Right cardiac atrium (tissue), 5 donors: ENCODE measurements around the gene ACTN2. TPM values are rescaled to one million over a fixed set of nuclear protein-coding genes. Genes with fewer than 3 reads are reported as not detected.
"Not testable (repeated sequence)": the region's sequence is repeated elsewhere in the genome, so short reads cannot be mapped to it uniquely, and the experiment has no call there.

Experiments used
- ATAC-seq, 2 donors: fragments of 200-7000 bp; cut with Tn5 transposase; one replicate each; pipeline versions ENCODE4 v1.8.0 to v1.9.1; 2020; ENCODE audit warnings: moderate library complexity in 2 of 2, mild to moderate bottlenecking in 1 of 2
- DNase-seq, 3 donors: peaks; one replicate each; pipeline ENCODE4 v3.0.0-alpha.2; 2020
- H3K27ac ChIP-seq: one replicate; pipeline ENCODE4 v1.5.1; 2013; ENCODE audit warnings: mild to moderate bottlenecking, low read length, control low read depth, moderate library complexity
- H3K27me3 ChIP-seq: one replicate; pipeline ENCODE4 v1.6.1; 2013; ENCODE audit not compliant: control insufficient read depth, insufficient read depth
- H3K4me1 ChIP-seq: one replicate; pipeline ENCODE4 v1.6.1; 2013; ENCODE audit warnings: low read length; ENCODE audit not compliant: control insufficient read depth, insufficient read depth
- H3K4me3 ChIP-seq: one replicate; pipeline ENCODE4 v1.5.1; 2013; ENCODE audit warnings: low read length, control low read depth
- H3K9me3 ChIP-seq: one replicate; pipeline ENCODE4 v1.6.1; 2013; ENCODE audit warnings: low read length; ENCODE audit not compliant: control insufficient read depth
- whole genome bisulfite sequencing: extraction: QIAGEN DNeasy Blood & Tissue Kit; methylation state at CpG from one replicate; pipeline ENCODE4 v1.1.7; 2013; 5-methylcytosine and 5-hydroxymethylcytosine counted together
- intact Hi-C, 4 donors: fragments of 100-400 bp; cut with DNase I; formaldehyde crosslinking; loops; one replicate each; pipeline versions ENCODE4 v1.11.0 to v1.14.0; 2022 to 2023
- polyA plus RNA-seq: library from polyadenylated mRNA; stranded (reverse); fragments of 200-250 nt; gene quantifications from one replicate; pipeline ENCODE4 v1.2.3, GENCODE V29; 2013
- total RNA-seq, 4 donors: library from RNA; stranded (reverse); fragmentation: NEBNext Ultra II Directional; extraction: Animal tissue kit (Norgen Biotek cat#: 25700); gene quantifications; one replicate each; pipeline ENCODE4 v1.2.1, GENCODE V29; 2021
- donor health status: healthy with polysubstance abuse.
- donor health status: DM: no; HTN: yes; CAD: no.
- donor health status: DM: no; HTN: no; CAD: no.
- donor health status: DM: no; HTN: yes; CAD: no; lungs with severe emphysema.
- donor health status: DM: yes; HTN: yes; CAD: no.

The ACTN2 gene
- total and polyA plus RNA-seq, 5 donors: 827 to 1,705 (median 1,363) TPM

GRCh38 chr1:236668909-236669308 lies 17.4 kb upstream of the ACTN2 start:
- H3K27ac ChIP-seq, ATAC-seq, intact Hi-C loops, H3K27me3 ChIP-seq, H3K4me3 ChIP-seq, H3K4me1 ChIP-seq, H3K9me3 ChIP-seq, DNase-seq: not testable (repeated sequence)
- 90% methylated on average over 5 of the region's 5 CpGs for WGBS

DNA sequence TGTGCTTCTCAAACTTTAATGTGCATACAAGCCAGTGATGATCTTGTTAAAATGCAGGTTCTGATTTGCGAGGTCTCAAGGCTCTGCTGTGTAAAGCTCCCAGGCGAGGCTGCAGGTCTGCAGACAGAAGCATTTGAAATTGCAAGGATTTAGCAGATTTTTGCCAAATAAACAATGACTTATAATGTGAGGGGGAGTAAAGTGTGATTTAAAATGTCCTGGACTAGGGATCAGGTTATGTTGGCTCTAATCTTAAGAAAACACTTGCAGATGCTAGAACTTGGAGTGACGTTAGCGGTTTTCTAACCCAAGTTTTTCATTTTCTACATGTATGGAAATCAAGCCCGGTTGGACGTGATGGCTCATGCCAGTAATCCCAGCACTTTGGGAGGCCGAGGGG lies 16.2 kb upstream of the ACTN2 start:
- intact Hi-C loops: no loop called here

GRCh38 chr1:236673289-236673919 lies 12.9 kb upstream of the ACTN2 start:
- Histone ChIP-seq H3K4me3 (no peak overlapping the region), H3K9me3 (no peaks in the 10 kb centered on the region), H3K27ac (no peak overlapping the region), H3K27me3 (no peaks in the 10 kb centered on the region), H3K4me1 (peaks cover 5% of the 10 kb centered on the region)
- no peak for DNase-seq
- WGBS: 40% methylated on average over 5 of the region's 5 CpGs
- intact Hi-C loops: no loop called here
- peak; percentile 86 to 88 for ATAC-seq

More for the DNA sequence above, 16.2 kb upstream of the ACTN2 start:
- no peak for ATAC-seq
- H3K27me3 ChIP-seq: no peaks in the 10 kb centered on the region
- WGBS: 55% methylated on average over 7 of the region's 7 CpGs
- no peak overlapping the region for H3K27ac ChIP-seq
- H3K4me3 ChIP-seq: no peak overlapping the region
- DNase-seq: no peak
- H3K9me3 ChIP-seq: no peaks in the 10 kb centered on the region
- peaks cover 5% of the 10 kb centered on the region for H3K4me1 ChIP-seq

DNA sequence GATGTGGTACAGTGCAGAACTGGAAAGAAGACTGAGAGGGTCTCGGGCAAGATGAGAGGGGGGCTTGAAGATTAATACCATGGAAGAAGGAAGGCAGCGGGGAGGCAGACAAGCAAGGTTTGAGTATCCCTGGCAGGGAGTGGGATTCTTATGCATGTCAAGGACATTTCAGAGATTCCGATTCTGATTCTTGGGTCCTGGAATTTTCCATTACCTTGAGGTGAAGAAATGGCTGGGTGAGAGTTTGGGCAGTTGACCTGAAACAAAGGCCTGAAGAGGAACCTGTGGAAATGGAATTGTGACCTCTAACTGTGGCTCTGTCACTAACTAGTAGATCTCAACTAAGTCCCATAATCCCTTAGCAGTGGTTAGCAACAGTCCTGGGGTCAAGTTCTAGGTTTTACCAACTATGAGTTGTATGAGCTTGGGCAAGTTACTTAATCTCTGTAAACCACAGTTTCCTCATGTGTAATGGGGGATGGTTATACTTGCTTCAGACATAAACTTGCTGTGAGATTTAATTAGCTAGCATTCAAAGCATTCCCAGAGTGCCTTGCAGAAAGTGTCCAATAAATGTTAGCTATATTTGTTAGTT lies 8.6 kb upstream of the ACTN2 start:
- no peak for ATAC-seq
- no peak for DNase-seq
- peaks cover 2% of the 10 kb centered on the region for H3K4me1 ChIP-seq
- intact Hi-C loops: no loop called here
- H3K4me3 ChIP-seq: no peak overlapping the region
- 62% methylated on average over 3 of the region's 3 CpGs for WGBS
- no peaks in the 10 kb centered on the region for H3K27me3 ChIP-seq
- H3K9me3 ChIP-seq: no peaks in the 10 kb centered on the region
- no peak overlapping the region for H3K27ac ChIP-seq

DNA sequence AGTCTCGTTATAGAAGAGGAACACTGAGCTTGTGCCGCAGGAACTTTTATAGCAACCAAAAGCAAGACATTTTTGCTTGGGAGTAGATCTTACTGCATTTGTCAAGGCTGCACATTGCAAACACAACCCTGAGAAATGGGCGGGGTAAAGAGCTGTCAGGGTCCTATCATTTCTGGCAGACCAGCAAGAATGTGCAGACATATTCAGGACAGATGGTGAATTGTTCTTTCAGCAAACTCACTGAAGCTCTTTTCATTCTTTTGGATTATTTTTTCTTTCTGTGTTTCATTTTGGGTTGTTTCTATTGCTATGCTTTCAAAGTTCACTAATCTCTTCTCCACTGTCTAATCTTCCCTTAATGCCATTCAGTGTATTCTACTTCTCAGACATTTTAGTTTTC lies 5.1 kb upstream of the ACTN2 start:
- Histone ChIP-seq H3K4me1 (no peaks in the 10 kb centered on the region), H3K9me3 (no peaks in the 10 kb centered on the region), H3K27me3 (no peaks in the 10 kb centered on the region), H3K27ac (no peak overlapping the region), H3K4me3 (no peak overlapping the region)
- DNase-seq: no peak
- intact Hi-C loops: no loop called here
- WGBS: 33% methylated on average over 3 of the region's 3 CpGs
- peak; percentile 48 to 73 for ATAC-seq

DNA sequence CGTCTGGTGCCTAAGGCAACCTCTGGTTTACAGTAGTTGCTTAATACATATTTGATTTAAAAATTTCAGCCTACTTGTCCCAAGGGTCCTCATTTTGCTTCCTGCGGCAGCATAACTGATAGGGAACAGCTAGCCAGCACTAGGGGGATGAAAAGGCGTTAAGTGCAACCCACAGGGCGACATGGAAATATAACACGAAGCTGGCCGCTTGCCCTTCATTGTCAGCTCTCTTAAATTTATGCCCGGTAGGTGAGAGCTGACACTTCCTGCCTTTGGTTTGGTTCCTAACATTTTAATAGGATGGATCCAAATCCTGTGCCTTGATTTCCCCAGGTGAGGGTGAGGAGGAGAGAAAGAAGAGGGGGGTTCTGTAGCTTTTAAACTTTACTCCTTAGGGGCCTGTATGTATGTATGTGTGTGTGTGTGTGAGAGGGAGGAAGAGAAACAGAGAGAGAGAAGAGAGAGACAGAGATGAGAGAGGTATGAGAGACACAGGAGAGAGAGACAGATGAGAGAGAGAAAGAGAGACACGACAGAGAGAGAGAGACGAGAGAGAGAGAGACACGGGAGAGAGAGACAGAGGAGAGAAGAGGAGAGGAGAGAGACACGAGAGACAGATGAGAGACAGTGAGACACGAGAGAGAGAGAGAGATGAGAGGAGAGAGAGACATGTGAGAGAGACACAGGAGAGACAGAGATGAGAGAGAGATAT lies 938 bp upstream of the ACTN2 start:
- ATAC-seq (no peak), DNase-seq (no peak)
- intact Hi-C loops: no loop called here
- no peaks in the 10 kb centered on the region for H3K27me3 ChIP-seq
- 64% methylated on average over 12 of the region's 12 CpGs for WGBS
- no peaks in the 10 kb centered on the region for H3K4me1 ChIP-seq
- peak overlapping the region; percentile 22 for H3K27ac ChIP-seq
- no peaks in the 10 kb centered on the region for H3K9me3 ChIP-seq
- no peak overlapping the region for H3K4me3 ChIP-seq

GRCh38 chr1:236686815-236687160 lies 489 bp downstream of the ACTN2 start:
- peak; percentile 6 to 12 for ATAC-seq
- 6% methylated on average over 31 of the region's 31 CpGs for WGBS
- Histone ChIP-seq H3K9me3 (no peaks in the 10 kb centered on the region), H3K4me3 (peak overlapping the region; percentile 41), H3K4me1 (no peaks in the 10 kb centered on the region), H3K27ac (peak overlapping the region; percentile 71), H3K27me3 (no peaks in the 10 kb centered on the region)
- intact Hi-C loops: no loop called here
- peak in 2 of 3 donors; percentile 68 to 74 for DNase-seq

GRCh38 chr1:236687273-236687672 lies 974 bp downstream of the ACTN2 start:
- no peaks in the 10 kb centered on the region for H3K27me3 ChIP-seq
- intact Hi-C loops: no loop called here
- peak overlapping the region; percentile 41 for H3K4me3 ChIP-seq
- H3K4me1 ChIP-seq: no peaks in the 10 kb centered on the region
- 31% methylated on average over 8 of the region's 8 CpGs for WGBS
- peak overlapping the region; percentile 71 for H3K27ac ChIP-seq
- DNase-seq (peak in 1 of 3 donors; percentile 22), ATAC-seq (peak; percentile 48 to 57)
- H3K9me3 ChIP-seq: no peaks in the 10 kb centered on the region

- intact Hi-C loops: no loop called here
- Histone ChIP-seq H3K27ac (peak overlapping the region; percentile 33), H3K4me3 (peak overlapping the region; percentile 41)
Observed at GRCh38 chr1:236688705-236689104, 2.4 kb downstream of the ACTN2 start.

GRCh38 chr1:236689713-236690569 lies 3.6 kb downstream of the ACTN2 start:
- Histone ChIP-seq H3K9me3 (no peaks in the 10 kb centered on the region), H3K4me1 (no peaks in the 10 kb centered on the region), H3K27me3 (no peaks in the 10 kb centered on the region), H3K4me3 (peak overlapping the region; percentile 46), H3K27ac (peak overlapping the region; percentile 87)
- WGBS: 54% methylated on average over 11 of the region's 11 CpGs
- peak in 1 of 2 donors; percentile 20 for ATAC-seq
- intact Hi-C loops: no loop called here
- no peak for DNase-seq

More at GRCh38 chr1:236688705-236689104, 2.4 kb downstream of the ACTN2 start:
- ATAC-seq (peak; percentile 49 to 63), DNase-seq (no peak)
- 41% methylated on average over 4 of the region's 4 CpGs for WGBS
- H3K9me3 ChIP-seq: no peaks in the 10 kb centered on the region
- no peaks in the 10 kb centered on the region for H3K4me1 ChIP-seq
- H3K27me3 ChIP-seq: no peaks in the 10 kb centered on the region
